HG03565 (cell line): ENCODE results near the gene SYNPO.

Experiments
- ATAC-seq: cut with Tn5 transposase; IDR thresholded peaks from one replicate; pipeline ENCODE4 v1.9.1; 2021; ENCODE audit warnings: mild to moderate bottlenecking, moderate library complexity; ENCODE audit not compliant: unreplicated experiment

SYNPO gene

GRCh38 chr5:150623878-150624216 is 16.6 kb upstream of the SYNPO start:
- ATAC-seq = no peak

DNA sequence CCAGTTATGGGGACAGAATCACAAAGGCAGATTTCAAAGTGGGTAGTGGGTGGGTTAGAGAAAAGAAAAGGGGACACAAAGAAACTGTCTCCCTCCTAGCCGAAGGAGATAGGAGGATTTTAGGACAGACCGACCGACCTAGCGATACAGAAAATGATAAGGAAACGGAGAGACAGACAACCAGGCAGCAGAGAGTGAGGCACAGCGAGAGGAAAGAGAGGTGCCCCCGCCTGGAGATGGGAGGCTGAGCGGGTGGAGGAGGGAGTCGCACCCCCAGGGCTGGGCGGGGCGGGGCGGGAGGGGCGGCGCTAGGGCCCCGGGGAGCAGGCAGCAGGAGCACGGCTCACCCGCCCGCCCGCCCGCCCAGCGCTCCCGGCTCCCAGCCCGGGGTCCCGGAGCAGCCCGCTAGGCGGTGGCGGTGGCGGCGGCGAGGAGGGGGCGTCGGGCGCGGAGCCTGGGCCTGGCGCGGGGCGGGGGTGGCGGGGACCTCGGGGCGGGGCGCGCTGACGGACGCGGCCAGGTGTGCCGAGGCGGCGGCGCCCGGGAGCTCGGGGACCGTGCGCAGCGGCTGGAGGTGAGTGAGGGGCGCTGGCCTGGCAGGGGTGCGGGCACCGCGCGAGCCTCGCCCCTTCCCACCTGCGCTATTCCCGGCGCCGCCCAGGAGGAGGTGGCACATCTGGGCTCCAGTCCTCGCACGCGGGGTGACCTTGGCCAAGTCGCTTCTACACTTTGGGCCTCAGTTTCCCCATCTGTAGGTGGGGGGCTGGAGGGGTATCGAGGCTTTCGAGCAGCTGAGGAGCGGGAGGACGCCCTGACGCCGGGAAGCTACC is 15.9 kb upstream of the SYNPO start:
- ATAC-seq = no peak

GRCh38 chr5:150625164-150625535 is 15.3 kb upstream of the SYNPO start:
- ATAC-seq = no peak

GRCh38 chr5:150625831-150626746 is 14.4 kb upstream of the SYNPO start:
- peak; percentile 33 for ATAC-seq

GRCh38 chr5:150626853-150627276 is 13.6 kb upstream of the SYNPO start:
- ATAC-seq = no peak

DNA sequence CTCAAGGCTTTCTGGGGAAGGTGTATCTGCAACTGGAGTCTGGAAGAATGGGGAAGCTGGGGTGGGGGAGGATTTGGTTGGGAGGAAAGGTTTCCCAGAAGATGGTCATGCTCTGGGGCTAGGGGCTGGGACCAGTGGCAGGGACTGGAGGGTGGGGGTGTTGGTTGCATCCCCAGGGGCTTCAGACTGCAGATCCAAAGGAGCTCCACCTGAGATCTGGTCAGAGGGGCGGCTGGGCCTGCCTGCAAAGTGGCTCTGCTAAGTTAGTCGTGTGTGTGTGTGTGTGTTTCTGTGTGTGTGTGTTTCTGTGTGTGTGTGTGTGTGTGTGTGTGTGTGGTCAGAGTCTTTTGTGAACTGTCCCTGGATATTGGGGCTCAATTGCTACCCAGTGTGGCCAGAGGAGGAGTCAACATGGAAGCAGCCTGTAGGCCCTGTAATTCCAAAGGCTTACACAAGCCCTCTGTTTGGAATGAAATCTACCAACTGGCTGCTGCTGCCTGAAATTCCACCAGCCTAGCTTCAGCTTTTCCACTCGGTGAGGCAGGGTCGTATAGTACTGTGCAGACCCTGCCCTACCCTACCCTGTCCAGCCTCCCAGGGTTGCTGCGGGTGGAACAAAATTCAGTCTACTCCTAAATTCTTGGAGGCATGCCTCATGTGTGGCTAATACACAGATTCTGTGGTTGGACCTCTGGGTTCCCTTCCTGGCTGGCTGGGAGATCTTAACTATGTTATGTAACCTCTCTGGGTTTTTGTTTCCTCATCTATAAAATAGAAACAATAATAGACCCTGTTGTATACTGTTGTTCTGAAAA is 12.5 kb upstream of the SYNPO start:
- no peak for ATAC-seq

GRCh38 chr5:150628936-150629485 is 11.4 kb upstream of the SYNPO start:
- no peak for ATAC-seq

- ATAC-seq = no peak
These were observed 10.4 kb upstream of the SYNPO start for GRCh38 chr5:150630016-150630415.

DNA sequence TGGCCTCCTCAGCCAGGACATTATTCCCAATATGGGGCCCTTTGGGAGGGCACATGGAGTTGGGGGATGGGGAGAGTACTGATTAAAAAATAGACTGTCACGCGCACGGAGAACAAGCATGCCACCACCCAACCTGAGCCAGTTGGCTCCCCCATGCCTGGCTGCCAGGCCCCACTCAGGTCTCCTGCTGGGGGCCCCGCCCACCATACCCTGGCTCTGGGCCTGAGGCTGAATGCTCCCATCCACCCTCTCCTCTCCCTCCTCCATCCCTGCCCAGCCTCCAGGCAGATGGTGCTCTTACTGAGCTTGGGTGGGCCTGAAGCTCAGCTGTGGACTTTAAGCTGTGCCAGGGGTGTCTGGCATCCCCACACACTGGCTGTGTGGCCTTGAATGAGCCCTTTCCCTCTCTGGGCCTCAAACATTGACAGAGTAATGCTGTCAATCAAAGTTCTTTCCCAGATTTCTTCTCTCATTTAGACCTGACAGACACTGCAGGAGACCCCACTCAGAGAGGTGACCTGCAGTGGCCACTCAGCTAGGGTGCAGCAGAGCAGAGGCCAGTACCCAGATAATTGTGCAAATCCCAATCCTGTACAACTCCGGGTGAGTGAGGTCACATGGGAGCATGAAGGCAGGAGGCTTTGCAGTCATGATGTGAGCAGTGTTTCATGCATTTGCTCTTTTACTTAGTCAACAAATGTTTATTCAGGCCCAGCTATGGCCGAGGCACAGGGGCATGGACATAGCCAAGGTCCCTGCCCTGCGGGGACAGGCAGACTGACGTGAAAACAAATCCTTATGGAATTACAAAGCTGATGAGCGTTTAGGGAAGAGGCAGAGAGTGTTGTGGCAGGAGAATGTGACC is 9.8 kb upstream of the SYNPO start:
- no peak for ATAC-seq

GRCh38 chr5:150631326-150631701 is 9.1 kb upstream of the SYNPO start:
- no peak for ATAC-seq

DNA sequence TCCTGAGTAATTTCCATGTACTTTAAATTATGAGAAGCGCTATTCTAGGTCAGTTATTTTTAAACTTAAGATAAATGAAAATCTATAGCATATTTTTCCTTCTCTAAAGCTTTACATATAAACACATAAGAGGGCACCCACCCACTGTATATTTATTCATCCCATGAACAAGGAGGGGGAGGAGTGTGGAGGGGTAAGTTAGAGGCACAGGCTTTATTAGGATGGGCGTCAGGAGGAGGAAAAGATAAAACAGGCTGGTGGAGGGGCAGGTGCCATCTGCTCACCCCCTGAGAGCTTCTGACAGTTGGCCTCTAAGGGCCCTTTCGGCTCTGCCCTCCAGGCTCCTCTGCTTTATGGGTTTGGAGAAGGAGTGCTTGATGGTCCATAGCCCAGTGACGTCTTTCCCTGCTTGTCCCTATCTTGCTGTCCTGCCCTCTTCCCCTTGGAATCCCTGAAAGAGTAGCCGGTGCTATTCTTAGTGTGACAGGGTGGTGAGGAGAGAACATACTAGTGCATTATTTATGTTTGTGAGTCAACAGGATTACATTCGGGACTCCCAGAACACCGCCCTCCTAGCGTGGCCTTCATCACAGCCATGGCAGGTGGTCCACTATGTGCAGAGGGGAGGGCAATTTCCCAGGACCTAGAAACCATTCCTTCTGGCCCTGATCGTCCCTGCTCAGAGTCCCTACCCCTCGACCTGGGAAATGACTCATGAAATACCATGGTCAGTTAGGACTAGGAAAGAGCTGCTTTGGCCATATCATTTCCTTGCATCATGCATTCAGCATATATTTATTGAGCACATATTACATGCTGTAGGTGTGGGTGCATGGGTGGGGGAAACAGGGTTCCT is 7.9 kb upstream of the SYNPO start:
- ATAC-seq = no peak

- no peak for ATAC-seq
These were observed 7.0 kb upstream of the SYNPO start for GRCh38 chr5:150633429-150633828.

DNA sequence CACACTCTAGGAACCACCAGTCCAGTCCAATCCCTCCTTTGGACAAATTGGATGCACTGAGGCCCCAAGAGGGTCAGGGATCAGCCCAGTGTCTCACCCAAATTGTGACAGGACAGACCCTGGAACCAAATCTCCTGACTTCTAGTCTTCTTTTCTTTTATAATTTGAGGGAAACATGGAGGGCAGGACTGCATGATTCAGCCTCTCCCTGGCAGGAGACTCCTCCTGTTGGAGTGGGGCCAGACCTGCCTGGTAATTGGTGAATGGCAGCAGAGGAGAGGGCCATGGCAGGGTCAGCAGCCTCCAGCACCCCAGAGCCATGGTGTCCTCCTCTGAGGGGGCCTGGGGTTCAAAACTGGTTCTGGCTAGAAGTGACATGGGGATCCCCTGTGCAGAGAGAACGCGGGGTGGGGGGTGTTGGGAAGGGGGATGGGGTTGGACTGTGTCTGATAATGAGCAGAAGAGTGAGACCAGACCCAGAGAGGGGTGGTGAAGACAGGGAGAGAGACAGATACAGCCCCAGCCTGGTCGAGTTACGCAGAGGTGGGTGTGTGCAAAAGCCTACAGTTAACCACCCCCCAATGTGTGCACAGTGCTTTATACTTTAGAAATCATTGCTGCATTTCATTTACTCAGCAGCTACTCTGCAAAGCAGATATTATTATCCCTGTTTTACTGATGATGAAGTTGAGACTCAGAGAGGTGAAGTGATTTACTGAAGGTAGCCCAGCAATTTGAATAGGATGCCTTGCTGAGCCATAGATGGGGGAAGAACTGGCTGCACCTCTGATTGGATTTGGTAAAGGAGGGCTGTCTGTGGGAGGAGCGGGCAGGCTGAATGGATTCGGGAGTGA is 3.8 kb upstream of the SYNPO start:
- ATAC-seq = no peak

DNA sequence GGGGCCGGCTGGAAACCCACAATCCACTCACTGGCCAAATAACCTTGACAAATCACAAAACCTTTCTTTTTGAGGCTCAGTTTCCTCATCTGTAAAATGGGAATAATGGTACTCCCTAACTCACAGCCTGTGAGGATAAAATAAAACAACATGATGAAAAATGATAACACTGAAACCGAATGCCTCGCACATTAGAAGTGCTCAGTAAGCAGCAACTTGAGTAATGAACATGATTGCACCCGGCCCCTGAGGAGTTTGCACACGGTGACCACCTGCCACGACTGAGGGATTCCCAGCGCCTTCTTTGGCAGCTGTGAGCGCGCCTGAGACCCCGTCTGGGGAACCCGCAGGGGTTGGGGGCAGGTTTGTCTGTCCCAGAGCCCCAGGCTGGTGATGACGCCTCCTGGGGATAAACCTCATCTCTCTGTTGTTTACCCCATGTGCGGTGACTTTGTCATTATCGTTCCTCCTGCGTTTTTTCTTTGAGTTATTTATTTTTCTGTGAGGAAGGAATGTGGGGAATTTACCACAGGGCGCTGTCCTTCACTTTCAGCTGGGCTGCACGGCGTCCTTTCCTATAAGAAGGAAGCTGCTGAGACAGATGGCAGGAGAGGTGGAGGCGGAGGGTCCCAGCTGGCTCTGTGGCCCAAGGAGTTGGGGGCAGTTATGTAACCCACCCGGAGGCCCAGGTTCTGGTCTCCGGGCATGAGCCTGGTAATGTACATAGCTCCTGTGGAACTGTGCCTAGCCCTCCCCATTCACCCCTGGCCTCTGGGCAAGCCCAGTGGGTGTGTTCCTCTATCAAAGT is 3.0 kb upstream of the SYNPO start:
- no peak for ATAC-seq

DNA sequence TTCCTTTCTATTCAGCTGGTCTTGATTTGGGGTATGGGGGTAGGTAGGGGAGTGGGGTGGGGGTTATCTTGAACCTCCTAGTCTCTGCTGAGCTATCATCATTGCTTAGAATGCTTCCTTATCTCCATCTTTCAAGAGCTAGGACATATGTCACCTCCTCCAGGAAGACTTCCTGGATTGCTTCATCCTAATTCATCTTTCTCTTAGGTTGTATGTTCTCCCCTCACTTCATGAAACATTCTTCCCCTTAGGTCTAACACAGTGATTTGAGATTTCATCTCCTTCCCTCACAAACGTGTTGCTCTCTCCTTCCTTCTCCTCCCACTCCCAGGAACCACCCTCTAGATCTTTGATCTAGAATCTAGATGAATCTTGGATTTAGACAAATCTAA is 2.4 kb upstream of the SYNPO start:
- ATAC-seq = no peak

DNA sequence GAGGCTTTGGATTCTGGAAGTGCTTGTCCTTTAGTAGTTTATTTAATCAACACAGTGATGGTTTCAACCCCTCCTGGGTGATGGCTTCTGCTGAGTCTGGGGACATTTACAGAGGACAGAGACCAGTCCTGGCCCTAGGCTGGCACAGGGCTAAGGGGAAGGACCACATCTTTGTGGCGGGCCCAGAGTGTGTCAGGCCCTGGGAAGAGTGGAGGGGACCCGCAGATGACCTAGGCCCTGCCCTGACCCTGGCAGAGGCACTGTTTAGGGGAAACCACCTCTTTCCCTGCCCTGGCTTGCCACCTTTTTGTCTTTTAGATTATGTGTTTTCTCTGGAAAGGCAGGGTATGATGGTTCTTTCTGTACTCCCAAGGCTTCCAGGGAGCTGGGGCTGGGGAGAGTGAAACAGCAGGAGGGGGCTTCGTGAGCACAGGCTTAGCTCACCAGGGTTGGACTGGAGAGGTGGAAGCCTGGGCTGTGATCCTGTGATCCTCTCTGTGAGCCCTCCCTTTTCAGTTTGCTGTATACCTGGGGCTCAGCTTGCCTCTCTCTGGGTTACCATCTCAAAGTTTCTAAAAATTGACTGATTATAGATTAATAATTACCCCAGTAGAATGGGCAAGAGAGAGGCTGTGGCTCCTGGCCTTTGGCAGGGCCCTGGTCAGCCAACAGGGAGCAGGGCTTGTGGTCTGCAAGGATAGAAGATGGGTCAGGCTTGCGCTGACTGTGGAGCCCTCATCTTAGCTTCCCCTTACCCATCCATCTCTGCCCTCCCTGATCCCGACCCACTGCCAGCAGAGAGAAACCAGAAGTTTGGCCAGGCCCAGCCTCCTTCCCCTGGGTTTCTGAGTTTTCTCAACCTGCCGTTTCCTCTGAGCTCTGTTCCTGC is 1.7 kb upstream of the SYNPO start:
- ATAC-seq = no peak

DNA sequence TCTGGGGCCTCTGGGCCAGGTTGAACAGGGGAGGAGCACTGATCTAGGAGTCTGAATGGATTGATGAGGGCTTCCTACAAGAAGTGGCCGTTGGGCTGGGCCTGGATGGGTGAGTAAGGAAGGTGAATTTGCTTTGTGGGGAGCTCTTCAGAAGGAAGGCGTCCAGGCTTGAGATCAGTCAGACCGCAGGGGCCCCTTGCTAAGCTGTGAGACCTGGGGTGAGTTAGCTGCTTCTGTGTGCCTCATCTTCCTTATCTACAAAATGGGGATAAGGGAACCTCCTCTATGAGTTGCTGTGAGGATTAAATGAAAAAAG is 1.1 kb upstream of the SYNPO start:
- no peak for ATAC-seq
